IPS DF 6.9 (cell line): ENCODE results near the gene AZGP1.
"Not testable (repeated sequence)": the region's sequence is repeated elsewhere in the genome, so short reads cannot be mapped to it uniquely, and the experiment has no call there.

ENCODE experiments used
- DNase-seq: peaks from one replicate; pipeline ENCODE4 v3.0.0-alpha.2; 2013; ENCODE audit warnings: low read depth, low spot score
- H3K27ac ChIP-seq: one replicate; pipeline ENCODE4 v1.5.1; 2013; ENCODE audit warnings: low read length, control low read depth
- H3K27me3 ChIP-seq: 2 replicates; pipeline ENCODE4 v1.6.1; 2013; ENCODE audit warnings: mild to moderate bottlenecking, low read length; ENCODE audit not compliant: control insufficient read depth, insufficient read depth
- H3K36me3 ChIP-seq: 2 replicates; pipeline ENCODE4 v1.6.1; 2013; ENCODE audit warnings: low read length; ENCODE audit not compliant: control insufficient read depth, insufficient read depth
- H3K4me1 ChIP-seq: 2 replicates; pipeline ENCODE4 v1.6.1; 2013; ENCODE audit warnings: low read length; ENCODE audit not compliant: control insufficient read depth, insufficient read depth
- H3K4me3 ChIP-seq: 2 replicates; pipeline ENCODE4 v1.5.1; 2013; ENCODE audit warnings: mild to moderate bottlenecking, low read length
- H3K9me3 ChIP-seq: 2 replicates; pipeline ENCODE4 v1.6.1; 2013; ENCODE audit warnings: low read length, inconsistent platforms; ENCODE audit not compliant: control insufficient read depth, insufficient read depth
- WGBS: extraction: QIAGEN DNeasy Blood & Tissue Kit; methylation state at CpG from one replicate; pipeline ENCODE4 v1.1.7; 2013; ENCODE audit warnings: mixed read lengths, missing lambda C conversion rate; ENCODE audit not compliant: insufficient read length, insufficient coverage; 5-methylcytosine and 5-hydroxymethylcytosine counted together

The AZGP1 gene

GRCh38 chr7:100000239-100000638, 24.4 kb upstream of the AZGP1 start:
- Histone ChIP-seq H3K27ac (no peak overlapping the region), H3K9me3 (no peaks in the 10 kb centered on the region), H3K4me1 (no peaks in the 10 kb centered on the region), H3K36me3 (no peaks in the 10 kb centered on the region), H3K27me3 (no peaks in the 10 kb centered on the region), H3K4me3 (no peak overlapping the region)
- DNase-seq: no peak
- WGBS: no CpG with 5 or more reads among the region's 13 CpGs

DNA sequence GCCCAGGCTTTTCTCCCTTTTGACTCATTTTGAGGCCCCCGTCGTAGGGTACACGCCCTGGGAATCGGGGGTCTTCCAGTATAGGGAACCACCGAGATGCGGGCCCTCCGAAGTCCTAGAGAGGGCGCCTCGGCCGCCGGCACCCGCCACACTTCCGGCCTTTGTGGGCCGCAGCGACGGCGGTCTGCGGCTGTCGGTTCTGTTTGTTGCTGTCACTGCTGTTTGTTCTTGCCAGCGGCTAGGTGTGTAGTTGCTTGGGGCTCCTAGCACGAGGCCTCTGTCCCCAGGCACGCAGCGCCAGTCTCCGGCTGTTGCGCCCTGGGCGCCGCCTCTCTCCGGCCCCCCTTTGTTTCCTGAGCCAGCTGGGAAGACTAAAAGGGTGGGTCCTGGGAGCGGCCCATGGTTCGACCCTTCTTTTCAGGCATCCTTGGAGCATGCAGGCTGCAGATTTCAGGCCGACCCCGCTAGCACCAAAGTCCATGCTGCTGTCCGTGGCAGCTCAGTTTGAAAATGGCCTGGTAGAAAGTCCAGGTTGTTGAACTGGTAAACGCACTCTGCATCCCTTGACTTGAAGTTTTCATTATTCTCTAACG, 21.8 kb upstream of the AZGP1 start:
- no peaks in the 10 kb centered on the region for H3K36me3 ChIP-seq
- WGBS: no CpG with 5 or more reads among the region's 35 CpGs
- H3K4me3 ChIP-seq: peak overlapping the region; percentile 27; the same call in 1 of the 2 replicates
- H3K27me3 ChIP-seq: no peaks in the 10 kb centered on the region
- no peak for DNase-seq
- no peaks in the 10 kb centered on the region for H3K9me3 ChIP-seq
- H3K27ac ChIP-seq: no peak overlapping the region
- H3K4me1 ChIP-seq: no peaks in the 10 kb centered on the region

DNA sequence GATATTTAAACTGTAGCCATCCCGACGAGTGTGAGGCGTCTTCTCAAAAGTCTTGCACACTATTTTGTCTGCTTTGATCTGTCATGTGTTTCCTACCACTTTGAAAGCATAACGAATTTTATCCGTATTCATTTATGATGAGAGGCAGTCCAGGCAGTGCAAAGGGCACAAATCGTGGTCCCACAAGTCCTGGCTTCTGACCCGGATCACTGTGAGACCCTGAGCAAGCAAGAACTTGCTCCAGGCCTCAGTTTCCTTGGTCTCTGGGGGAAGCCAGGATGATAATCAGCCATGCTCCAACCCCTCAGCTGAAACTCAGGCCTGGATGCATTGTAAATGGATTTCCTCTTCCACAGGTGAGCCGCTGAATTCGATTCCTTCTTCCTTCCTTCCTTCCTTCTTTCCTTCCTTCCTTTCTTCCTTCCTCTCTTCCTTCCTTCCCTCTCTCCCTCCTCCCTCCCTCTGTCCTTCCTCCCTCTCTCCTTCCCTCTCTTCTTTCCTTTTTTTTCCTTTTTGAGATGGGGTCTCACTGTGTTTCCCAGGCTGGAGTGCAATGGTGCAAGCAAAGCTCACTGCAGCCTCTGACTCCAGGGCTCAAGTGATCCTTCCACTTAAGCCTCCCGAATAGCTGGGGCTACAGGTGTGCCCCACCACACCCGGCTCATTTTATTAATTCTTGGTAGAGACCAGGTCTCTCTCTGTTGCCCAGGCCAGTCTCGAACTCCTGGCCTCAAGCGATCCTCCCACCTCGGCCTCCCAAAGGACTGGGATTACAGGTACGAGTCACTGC, 21.1 kb upstream of the AZGP1 start:
- H3K27ac ChIP-seq: no peak overlapping the region
- no peaks in the 10 kb centered on the region for H3K9me3 ChIP-seq
- H3K27me3 ChIP-seq: no peaks in the 10 kb centered on the region
- H3K4me3 ChIP-seq: no peak overlapping the region; the same call in 1 of the 2 replicates
- no CpG with 5 or more reads among the region's 15 CpGs for WGBS
- no peaks in the 10 kb centered on the region for H3K36me3 ChIP-seq
- no peak for DNase-seq
- H3K4me1 ChIP-seq: no peaks in the 10 kb centered on the region

- Histone ChIP-seq H3K4me1 (no peaks in the 10 kb centered on the region), H3K4me3 (no peak overlapping the region)
Measured at GRCh38 chr7:99994819-99995218, 19.0 kb upstream of the AZGP1 start.

GRCh38 chr7:99992330-99993038, 16.7 kb upstream of the AZGP1 start:
- no peak overlapping the region for H3K4me3 ChIP-seq
- H3K9me3 ChIP-seq: no peaks in the 10 kb centered on the region
- H3K4me1 ChIP-seq: no peaks in the 10 kb centered on the region
- H3K36me3 ChIP-seq: no peaks in the 10 kb centered on the region
- no peak overlapping the region for H3K27ac ChIP-seq
- WGBS: no CpG with 5 or more reads among the region's 21 CpGs
- no peak for DNase-seq
- no peaks in the 10 kb centered on the region for H3K27me3 ChIP-seq

More at GRCh38 chr7:99994819-99995218, 19.0 kb upstream of the AZGP1 start:
- no peak for DNase-seq
- Histone ChIP-seq H3K9me3 (no peaks in the 10 kb centered on the region), H3K27ac (no peak overlapping the region), H3K36me3 (no peaks in the 10 kb centered on the region), H3K27me3 (no peaks in the 10 kb centered on the region)
- WGBS: no CpG with 5 or more reads among the region's 8 CpGs

GRCh38 chr7:99991543-99991942, 15.7 kb upstream of the AZGP1 start:
- WGBS: no CpG with 5 or more reads among the region's 6 CpGs
- DNase-seq: not testable (repeated sequence)

GRCh38 chr7:99990460-99990852, 14.6 kb upstream of the AZGP1 start:
- no peak overlapping the region for H3K27ac ChIP-seq
- no peaks in the 10 kb centered on the region for H3K4me1 ChIP-seq
- DNase-seq: no peak
- no peaks in the 10 kb centered on the region for H3K36me3 ChIP-seq
- no peak overlapping the region; the same call in 1 of the 2 replicates for H3K4me3 ChIP-seq
- no CpG with 5 or more reads among the region's 14 CpGs for WGBS
- no peaks in the 10 kb centered on the region for H3K27me3 ChIP-seq
- H3K9me3 ChIP-seq: no peaks in the 10 kb centered on the region

More at GRCh38 chr7:99991543-99991942, 15.7 kb upstream of the AZGP1 start:
- not testable (repeated sequence) for H3K36me3 ChIP-seq, H3K4me1 ChIP-seq, H3K27me3 ChIP-seq, H3K27ac ChIP-seq, H3K9me3 ChIP-seq, H3K4me3 ChIP-seq

GRCh38 chr7:99987846-99988245, 12.0 kb upstream of the AZGP1 start:
- H3K4me1 ChIP-seq: no peaks in the 10 kb centered on the region
- DNase-seq: no peak
- no peaks in the 10 kb centered on the region for H3K36me3 ChIP-seq
- no peak overlapping the region for H3K27ac ChIP-seq
- WGBS: no CpG with 5 or more reads among the region's 5 CpGs
- no peaks in the 10 kb centered on the region for H3K9me3 ChIP-seq
- no peak overlapping the region for H3K4me3 ChIP-seq
- no peaks in the 10 kb centered on the region for H3K27me3 ChIP-seq

DNA sequence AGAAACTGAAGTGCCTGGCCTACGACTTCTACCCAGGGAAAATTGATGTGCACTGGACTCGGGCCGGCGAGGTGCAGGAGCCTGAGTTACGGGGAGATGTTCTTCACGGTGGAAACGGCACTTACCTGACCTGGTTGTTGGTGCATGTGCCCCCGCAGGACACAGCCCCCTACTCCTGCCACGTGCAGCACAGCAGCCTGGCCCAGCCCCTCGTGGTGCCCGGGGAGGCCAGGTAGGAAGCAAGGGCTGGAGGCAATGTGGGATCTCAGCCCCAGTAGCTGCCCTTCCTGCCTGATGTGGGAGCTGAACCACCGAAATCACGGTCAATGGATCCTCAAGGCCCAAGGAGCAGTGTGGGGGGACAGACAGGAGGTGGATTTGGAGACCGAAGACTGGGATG, 11.5 kb upstream of the AZGP1 start:
- not testable (repeated sequence) for H3K27me3 ChIP-seq, H3K4me1 ChIP-seq, H3K4me3 ChIP-seq, H3K27ac ChIP-seq, DNase-seq, H3K9me3 ChIP-seq, H3K36me3 ChIP-seq
- no CpG with 5 or more reads among the region's 14 CpGs for WGBS

DNA sequence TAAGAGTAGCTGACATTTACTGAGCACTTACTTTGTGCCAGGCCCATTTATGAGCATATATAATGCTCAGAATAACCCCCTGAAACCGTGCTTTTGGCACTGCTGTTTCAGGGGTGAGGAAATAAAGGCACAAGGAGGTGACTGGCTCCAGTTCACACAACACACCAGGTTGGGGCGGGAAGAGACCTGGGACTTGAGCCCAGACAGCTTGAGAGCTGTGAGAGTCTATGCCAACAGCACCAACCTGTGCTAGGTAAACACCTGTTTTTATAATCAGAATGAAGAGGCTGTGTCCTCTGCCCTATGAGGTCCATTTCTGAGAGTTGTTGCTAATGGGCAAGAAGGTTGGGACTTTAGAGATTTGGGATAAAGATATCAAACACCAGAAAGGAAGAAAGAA, 8.8 kb upstream of the AZGP1 start:
- Histone ChIP-seq H3K4me3 (no peak overlapping the region), H3K27ac (no peak overlapping the region), H3K4me1 (0 out of 2 replicates have a peak, but pooled peaks cover 3% of the 10 kb centered on the region), H3K36me3 (no peaks in the 10 kb centered on the region), H3K27me3 (no peaks in the 10 kb centered on the region), H3K9me3 (no peaks in the 10 kb centered on the region)
- WGBS: no CpG with 5 or more reads among the region's 2 CpGs
- DNase-seq: no peak
